GM12891 (cell line): ENCODE data around the gene CFAP92.

Experiments
- POLR2A ChIP-seq: IDR thresholded peaks from 2 replicates; pipeline ENCODE4 v1.6.1; 2011; ENCODE audit warnings: low read depth, low read length, control low read depth
- POLR2AphosphoS5 ChIP-seq: IDR thresholded peaks from 2 replicates; pipeline ENCODE4 v1.6.1; 2011; ENCODE audit warnings: low read depth, low read length, control low read depth
- TAF1 ChIP-seq: IDR thresholded peaks from 2 replicates; pipeline ENCODE4 v1.6.1; 2011; ENCODE audit warnings: low read depth, low read length, control low read depth

- no peak for TF ChIP-seq TAF1
- TF ChIP-seq POLR2AphosphoS5: no peak
- TF ChIP-seq POLR2A: no peak
Observed at GRCh38 chr3:128895843-128896697, 97.8 kb downstream of the CFAP92 start.
